GM18870 (cell line): Measurements from ENCODE around the gene ARGLU1.

Experiments used
- ATAC-seq: cut with Tn5 transposase; IDR thresholded peaks from one replicate; pipeline ENCODE4 v1.9.1; 2021; ENCODE audit warnings: moderate library complexity; ENCODE audit not compliant: unreplicated experiment

ARGLU1 gene

DNA sequence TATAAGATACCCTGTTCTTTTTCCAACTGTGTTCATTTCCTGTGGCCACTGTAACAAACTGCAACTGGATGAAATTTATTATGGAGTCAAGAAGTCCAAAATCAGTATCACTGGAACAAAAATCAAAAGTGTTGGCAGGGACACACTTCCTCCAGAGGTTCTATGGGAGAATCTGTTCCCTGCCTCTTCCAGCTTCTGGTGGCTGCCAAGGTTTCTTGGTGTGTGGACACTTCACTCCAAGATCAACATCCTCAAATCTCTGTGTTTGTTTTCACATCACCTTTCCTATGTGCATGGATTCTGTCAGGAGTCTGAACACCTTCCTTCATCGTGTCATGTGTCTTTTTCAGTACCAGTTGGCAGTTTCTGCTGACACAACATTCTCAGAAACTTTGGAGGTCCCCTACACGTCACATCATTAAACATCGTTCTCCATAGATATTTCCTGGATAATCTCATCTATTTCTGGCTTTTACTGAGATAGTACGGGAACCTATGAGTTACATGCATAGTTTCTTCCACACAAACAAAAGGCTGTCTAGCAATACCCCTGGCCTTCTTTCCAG lies 17.3 kb downstream of the ARGLU1 start:
- no peak for ATAC-seq

DNA sequence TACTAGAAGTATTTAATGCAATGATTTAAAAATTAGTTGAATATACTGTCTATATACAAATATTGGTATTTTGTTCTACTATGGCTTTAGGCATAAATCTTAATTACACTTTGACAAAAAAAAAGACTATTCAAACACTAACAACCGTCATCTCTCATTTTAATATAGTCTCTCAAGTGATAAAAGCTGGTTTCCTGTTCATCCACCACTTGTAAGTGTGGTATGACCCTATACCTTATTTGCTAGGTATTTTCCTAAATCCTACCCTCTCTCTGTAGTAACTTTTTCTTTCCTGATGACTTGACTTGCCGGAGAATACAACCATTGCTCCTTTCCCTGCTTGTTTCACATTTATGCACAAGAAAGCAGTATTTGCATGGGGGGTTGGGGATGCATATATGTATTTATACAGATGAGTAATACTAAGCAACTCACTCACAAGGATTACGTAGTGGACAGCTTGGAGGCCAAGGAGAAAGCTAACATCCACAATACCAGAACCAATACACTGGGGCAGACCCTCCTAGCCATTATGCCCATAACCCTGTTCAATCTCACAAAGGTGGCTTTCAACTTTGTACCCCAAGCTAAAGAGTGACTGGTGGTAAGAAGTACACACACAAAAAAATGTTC lies 19.8 kb downstream of the ARGLU1 start:
- no peak for ATAC-seq

DNA sequence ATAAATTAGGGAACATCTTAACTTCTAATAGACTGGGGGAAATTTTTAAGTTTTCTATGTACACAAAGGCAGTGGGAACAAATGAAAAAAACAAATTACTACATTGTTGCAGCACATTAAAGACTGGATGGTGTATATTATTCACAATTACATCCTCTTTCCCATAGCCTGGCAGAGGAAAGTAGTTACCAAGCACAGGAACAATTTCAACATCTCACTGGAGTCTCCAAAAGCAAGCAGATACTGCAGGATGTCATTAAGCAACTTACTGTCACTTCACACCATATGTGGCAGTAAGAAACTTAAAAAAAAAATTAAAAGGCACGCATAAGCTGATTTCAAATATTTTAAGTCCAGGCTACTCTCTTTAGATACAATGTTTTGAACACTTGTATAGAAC lies 26.1 kb downstream of the ARGLU1 start:
- no peak for ATAC-seq

DNA sequence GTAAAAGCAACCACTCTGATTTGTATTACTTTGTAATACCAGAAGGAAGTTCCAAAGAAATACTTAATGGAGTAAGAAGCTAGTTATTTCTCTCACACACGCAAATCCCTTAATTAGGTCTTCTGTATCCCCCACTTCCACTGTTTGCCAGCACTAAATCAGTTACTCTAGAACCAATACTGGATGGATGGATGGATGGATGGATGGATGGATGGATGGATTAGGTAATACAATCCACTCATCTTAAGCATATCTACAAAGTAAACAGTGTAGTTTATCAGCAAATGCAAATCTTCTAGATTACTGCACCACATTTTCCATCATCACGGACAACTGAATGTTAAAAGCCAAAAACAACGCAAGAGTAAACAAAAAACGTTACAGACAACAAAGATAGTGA lies 27.3 kb downstream of the ARGLU1 start:
- no peak for ATAC-seq

DNA sequence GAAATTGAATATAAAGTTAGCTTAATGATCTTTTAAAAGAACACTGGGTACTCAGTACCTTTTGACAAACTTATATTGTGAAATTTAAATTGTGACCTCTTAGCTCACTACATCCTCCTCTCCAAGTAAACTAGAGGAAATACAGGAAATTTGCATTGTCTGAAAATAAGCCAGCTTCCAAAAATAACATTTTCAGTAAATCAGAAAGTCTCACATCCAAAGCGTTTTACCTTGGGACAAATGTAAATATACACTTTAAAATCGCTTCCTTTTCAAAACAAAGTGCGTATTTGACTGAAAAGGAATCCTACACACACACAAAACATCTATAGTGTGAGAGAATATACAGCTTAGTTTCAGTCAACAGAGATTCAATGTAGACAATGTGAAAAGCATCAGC lies 30.4 kb downstream of the ARGLU1 start:
- no peak for ATAC-seq

DNA sequence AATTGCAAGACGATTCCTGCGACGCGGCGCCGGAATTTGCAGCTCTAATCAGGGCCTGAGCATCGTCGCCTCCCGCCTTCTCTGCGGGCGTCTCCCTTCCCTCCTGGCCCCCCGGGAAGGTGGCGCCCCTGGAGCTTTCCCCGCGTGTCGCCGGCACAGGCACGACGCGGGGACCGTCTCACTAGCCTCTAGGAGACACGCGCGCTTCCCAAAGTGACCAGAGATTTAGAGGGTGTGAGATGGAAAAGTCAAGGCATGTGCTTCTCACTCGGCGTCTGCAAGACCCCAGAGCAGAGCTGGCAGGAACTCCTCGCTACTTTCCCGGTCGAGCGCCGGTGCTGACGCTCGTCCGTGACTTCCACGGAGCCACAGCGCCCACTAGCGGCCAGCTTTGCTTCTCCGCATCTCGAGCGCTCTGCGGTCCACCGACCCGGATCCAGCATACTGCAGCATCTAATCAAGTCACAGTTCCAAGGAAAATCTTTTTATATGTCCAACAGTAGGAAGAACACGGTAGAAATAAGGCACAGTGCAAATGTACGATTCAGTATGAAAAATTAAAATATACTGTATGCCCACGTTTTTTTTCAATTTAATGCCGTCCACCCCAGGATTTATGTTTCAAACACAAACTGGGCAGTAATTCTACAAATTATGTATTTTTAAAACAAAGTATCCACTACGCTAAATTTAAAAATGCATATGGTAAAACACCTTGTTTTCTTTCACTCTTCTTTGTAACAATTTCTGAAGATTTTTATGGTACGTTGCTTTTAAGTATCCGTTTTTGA lies 31.5 kb downstream of the ARGLU1 start:
- peak; percentile 33 for ATAC-seq

DNA sequence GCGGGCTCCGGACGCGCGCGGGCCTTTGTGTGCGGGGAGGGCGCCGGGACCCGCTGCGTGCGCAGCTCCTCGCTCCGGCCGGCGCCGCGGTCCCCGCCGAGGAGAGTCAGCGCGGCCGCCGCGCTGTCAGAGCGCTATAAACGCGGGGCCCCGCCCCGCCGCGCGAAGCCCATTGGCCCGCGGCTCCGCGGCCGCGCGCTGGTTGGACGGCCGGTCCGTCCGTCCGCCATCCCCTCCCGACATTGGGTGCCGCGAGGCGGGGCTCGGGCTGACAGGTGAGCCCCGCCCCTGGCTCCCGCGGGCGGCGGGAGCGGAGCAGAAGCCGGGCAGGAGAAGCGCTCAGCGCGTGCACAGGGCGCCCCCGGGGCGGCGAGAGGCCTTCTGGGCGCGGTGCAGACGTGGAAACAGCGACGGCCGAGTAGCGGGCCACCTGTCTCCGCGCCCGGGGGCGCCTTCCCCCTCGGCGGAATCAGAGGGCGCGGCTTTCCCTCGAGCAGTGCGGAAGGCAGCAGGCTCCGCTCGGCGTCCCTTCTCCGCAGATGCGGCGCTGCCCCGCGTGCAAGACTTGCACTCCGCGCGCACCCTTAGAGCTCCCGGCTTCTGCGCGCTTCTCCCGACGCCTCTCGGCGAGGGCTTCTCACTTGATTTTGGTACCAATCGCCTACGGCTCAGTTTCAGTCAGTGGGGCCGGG lies 32.2 kb downstream of the ARGLU1 start, which contains the start of gene EFNB2:
TSS of gene EFNB2 (minus strand) at position 111 of the 692 bp plus-strand sequence. CDS start 698 bp downstream, outside the sequence.
- peak; percentile 85 for ATAC-seq

DNA sequence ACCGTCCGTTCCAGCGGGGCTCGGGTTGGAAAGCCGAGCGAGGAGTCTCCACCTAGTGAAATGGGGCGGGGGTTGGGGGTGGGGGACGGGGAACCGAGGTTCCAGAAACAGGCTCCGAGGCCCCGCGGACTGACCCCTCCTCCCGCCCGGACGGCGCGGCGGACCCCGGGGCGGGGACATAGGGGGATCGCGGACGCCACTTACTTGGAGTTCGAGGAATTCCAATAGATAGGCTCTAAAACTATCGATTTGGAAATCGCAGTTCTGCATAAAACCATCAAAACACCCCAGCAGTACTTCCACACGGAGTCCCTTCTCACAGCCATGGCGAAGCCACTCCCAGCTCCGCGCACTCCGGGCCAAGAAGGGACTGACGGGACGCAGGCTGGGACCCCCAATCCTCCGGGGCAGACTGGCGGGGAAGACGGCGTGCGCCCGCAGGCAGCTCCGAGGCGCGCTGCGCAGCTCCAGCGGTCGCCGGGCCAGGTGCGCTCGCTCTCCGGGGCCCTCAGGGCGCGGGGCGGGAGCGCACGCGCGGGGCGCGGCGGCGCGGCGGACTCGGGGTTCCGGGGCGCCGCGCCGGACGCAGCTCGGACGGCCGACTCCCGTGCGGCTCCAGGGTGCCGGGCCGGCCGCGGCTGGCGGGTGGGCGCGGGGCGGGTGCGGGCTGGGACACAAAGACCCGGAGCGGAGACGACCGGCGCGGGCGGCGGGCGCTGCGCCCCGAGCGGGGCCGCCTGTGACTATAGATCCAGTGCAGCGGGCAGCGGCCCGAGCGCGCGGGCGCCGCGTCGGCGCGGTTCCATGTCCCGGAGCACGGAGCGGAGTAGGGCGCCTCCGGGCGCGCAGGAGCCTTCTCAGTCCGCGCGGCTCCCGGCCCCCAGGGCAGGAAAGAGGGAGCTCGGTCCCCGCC lies 33.0 kb downstream of the ARGLU1 start:
- ATAC-seq, result peak; percentile 28

DNA sequence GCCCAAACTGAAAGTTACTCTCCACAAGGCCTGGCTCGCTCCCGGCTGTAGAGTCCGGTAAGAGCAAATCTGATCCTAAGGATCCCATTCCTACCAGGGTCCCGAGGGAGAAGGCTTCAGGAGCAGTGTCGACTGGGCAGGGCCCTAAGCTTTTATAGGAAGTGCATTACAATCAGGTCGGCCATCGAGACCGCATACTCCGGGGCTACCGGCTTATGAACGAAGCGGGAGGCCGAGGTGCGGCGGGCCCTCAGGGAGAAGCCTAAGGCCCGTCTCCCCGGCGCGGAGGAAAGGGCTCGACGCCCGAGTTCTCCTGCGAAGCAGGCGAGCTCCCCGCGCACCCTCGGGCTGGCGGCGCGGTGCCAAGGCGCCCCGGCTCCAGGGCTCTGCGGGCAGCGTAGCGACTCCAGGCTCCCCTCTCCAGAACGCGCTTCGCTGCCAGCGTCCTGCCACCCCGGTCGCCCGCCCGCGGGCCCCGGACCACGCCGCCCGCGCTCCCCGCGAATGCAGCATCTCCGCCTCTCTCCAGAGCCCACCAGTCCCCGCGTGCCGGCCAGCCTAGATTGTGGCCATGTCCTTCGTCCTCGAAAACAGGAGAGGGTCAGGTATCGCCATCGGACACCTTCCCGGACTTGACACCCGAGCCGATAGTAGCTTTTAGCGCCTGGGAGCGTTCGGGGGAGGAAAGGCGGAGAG lies 33.8 kb downstream of the ARGLU1 start:
- ATAC-seq, result no peak

DNA sequence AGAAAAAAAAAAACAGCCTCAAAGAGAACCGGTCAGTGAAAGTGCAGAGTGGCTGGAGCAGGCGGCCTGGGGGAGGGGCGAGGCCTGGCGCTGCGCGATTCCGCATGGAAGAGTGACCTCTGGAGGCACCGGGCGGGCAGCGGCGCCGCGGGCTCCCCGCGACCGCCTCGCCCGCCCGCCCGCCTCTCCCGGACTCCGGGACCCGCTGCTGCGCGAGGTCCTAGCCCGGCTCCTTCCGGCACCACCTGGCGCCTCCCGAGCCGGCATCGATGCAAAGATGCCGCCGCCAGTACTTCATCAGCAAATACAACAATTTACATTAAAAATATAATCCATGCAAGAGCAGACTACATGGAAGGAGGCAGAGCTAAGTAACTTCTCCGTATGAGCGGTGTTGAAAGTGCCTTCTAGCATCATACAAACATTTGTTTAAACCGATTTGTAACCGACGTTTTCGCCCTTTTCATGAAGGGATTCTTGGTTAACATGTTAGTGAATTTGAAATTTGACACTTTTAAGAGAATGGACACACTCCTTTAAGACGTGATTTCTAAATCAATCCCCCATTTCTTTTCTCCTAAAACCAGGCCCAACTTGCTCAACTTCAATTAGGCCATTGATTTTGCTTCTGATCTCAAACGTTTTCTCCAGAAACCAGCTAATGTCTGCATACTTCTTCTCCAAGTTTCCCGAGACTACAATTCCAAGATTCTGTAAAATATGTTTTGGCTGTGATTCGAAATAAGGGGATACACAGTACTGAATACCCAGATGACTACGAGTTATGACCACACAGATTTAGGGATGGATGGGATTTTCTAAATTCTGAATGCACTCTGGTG lies 34.6 kb downstream of the ARGLU1 start:
- ATAC-seq, result no peak

DNA sequence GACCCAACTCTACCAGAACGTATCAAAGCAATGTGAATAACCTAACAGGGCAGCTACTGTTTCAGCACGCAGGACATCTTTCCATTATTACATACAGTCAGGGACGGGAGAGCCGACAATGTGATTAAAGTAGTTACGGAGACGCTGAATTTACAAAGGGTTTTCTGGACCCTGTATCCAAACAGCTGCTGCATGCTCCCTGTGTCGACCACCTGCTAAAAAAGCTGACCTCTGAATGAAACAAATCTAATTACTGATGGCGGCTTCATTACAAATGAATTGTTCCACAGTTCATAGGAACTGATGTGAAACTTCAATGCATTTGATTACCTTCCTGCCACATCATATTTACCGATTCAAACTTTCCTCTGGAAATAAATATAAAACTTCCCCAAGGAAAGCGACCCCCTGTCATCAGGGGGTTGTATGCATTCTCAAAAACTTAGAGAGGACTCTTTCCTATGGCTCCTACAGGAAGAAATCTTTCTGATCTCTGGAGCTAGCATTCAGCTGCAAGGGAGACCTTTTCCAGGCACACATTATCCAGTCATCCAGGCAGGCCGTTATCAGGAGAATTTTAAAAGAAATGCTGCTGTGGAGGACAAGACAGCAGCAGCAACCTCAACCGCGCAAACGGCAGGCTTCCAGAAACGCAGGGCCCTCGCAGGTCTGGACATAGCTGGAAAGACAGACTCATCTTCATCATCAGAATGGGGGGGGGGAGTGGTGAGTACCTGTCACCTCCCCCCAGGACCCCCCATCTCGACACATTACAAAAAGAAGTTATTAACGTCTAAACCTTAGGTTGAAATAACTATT lies 35.6 kb downstream of the ARGLU1 start:
- ATAC-seq, result no peak

DNA sequence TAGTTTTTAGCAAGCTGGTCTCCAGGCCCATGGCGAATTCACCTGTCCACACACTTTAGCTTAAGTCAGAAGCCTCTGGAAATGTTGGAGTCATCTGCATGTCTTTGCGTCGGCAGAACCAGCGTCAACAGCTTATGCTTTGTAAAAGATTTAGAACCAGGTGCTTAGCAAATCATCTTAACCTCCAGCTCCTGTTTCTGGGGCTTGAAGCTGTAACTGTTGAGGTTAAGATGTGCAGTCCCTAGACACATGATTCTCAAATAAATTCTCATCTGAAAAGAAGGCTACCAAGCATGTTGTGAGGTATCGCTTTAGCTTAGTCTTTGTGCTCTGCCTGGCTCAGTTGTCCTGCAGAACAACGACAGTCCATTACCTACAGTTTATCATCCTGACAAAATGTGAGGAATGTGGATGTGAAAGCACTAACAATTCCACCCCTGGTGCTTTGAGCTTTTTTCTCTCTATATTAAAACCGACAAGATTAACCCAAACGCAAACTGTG lies 36.9 kb downstream of the ARGLU1 start:
- no peak for ATAC-seq

DNA sequence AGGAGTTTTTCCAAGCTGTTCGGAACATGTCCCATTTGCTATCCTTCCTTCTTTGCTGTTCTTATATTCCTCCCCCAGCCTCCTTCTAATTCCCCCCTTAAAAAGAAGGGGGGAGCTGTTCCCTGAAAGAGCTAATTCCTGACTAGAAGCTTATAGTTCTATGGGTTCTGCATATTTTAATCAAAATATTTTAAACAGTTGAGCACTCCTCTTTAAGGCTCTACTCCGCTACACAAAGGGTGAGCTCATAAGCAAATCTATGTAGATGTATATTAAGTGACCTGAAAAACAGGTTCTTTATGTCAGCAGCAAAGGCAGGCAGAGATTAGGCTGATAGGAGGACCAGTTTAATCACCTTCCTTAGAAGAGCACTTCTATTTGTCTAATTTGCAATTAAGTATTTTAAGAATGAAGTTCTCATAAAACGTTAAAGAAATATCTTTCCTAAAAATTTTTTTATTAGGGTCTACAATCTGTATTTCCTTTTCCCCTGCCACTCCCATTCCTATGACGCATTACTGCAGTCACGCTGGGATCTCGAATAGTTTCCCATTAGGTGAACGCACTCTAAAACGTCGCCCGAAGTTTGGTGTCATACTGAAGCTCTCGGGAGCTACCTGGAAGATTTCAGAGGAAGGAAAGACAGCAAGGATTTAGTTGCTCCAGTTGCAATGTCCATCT lies 37.6 kb downstream of the ARGLU1 start:
- no peak for ATAC-seq

DNA sequence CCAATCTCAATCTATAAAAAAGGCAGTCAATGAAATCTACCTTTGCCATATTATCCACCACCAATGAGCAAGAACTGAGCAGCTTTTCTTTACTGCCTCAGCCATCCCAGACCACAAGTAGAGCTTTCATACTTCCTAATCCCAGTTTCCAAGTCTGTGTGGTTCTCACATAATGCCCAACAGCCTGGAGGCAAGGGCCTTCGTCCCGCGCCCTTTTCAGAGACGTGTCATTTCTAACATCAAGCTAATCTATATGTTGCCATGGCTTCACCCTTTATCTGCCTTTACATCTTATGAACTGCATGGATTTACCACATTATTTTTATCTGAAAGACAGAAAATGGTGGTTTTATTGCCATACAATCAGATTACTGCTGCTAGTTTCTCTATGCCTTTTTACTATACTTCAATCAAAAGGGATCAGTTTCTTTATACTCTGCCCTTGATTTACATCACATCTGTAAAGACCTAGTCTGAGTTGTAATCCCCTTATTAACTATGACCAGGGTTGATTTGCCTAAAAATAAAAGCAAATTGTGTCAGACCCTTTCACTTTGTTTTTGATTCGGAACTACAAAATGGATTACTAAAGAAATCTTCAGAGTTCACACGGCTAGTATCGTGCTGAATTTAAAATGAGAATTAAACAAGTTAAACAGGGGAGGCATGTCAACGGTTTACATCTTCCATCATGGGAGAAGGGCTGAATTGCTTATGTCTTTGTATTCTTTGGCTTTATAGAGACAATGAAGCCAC lies 38.3 kb downstream of the ARGLU1 start:
- no peak for ATAC-seq

DNA sequence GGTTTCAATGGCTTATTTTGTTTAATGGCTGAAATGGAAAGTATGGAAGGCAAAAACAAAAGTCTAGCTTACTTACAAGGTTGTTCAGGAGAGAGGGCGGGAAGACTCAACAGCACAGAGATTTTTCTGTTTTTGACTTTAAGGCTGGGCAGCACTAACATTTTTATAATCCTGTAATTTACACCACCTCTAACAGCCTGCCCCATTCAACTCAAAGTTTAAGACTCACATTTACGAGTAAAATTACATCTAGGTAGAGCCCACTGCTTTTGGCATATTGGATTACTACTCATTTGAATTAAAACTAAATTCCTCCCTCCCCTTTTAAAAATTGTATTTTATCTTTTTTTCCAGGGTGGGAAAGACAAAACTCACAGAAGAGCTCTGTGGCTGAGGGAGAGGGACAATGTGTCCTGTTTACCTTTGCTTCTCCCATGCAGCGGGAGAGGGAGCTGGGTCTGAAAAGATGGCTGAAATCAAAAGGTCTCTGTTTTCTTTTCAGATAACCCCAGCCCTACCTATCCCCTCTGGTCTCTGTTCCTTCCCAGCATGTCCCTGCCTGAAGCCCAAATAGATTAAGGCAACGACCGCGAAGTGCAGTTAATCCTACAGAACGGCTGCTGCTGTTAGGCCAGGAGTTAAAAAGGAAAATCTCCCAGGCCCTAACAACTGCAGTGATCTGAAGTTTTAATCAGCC lies 39.1 kb downstream of the ARGLU1 start:
- ATAC-seq, result no peak

DNA sequence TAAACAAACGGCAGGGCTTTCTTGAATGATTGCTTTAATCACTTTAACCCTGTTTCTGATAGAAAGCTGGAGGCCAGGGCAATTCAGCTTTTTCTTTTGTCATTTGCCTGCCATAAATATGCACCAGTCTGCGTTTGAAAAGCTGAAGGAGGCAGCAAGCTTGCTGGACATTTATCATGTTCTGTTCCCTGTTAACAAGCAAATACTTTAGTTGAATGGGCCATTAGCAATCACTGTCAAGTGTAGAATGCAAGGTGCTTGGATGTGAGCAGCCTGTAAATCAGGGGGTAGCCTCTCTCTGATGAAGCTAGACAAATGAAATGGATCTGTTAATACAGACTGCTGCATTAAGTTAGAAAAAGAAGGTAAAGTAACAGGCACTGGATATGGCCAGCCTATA lies 40.1 kb downstream of the ARGLU1 start:
- ATAC-seq, result no peak
